ENCODE measurements around the gene CSF1. TPM values are rescaled to one million over a fixed set of nuclear protein-coding genes. Genes with fewer than 3 reads are reported as not detected.

Gene CSF1
- total RNA-seq, 2 experiments from 2014 or later, result 44.8 to 46.6 TPM

- ChIA-PET POLR2A (no interaction called here), CTCF (interaction anchor here (0.5 to 1.9 kb wide), 2 partner anchors 10 to 16 kb away, joined by 4 read pairs; no protein-coding TSS in a partner anchor)
Observed at GRCh38 chr1:109896681-109897080, 14.0 kb upstream of the CSF1 start.

- ChIA-PET POLR2A (interaction anchor here (1.1 kb wide), 1 partner anchor 9 kb away, joined by 3 read pairs; no protein-coding TSS in a partner anchor), CTCF (interaction anchor here (0.5 to 1.9 kb wide), 2 partner anchors 10 to 16 kb away, joined by 4 read pairs; no protein-coding TSS in a partner anchor)
Observed at GRCh38 chr1:109897259-109897955, 13.2 kb upstream of the CSF1 start.

- CTCF ChIA-PET, result no interaction called here
- POLR2A ChIA-PET, result no interaction called here
Observed at GRCh38 chr1:109898842-109899241, 11.8 kb upstream of the CSF1 start.

GRCh38 chr1:109901141-109901523, 9.5 kb upstream of the CSF1 start:
- POLR2A ChIA-PET, result no interaction called here
- CTCF ChIA-PET, result no interaction called here

- CTCF ChIA-PET, result interaction anchor here (1.4 kb wide), 1 partner anchor 10 kb away, joined by 4 read pairs; no protein-coding TSS in a partner anchor
- POLR2A ChIA-PET, result no interaction called here
Observed at GRCh38 chr1:109901524-109902145, 9.0 kb upstream of the CSF1 start.

GRCh38 chr1:109902204-109902985, 8.3 kb upstream of the CSF1 start:
- POLR2A ChIA-PET, result interaction anchor here (0.6 kb wide), 1 partner anchor 17 kb away, joined by 3 read pairs; no protein-coding TSS in a partner anchor
- CTCF ChIA-PET, result interaction anchor here (1.4 kb wide), 1 partner anchor 10 kb away, joined by 4 read pairs; no protein-coding TSS in a partner anchor

- ChIA-PET POLR2A (no interaction called here), CTCF (interaction anchor here (1.0 to 2.3 kb wide), 2 partner anchors 13 to 81 kb away, joined by 3 to 9 read pairs; partner anchors contain the start of gene AHCYL1)
Observed at GRCh38 chr1:109903376-109903930, 7.2 kb upstream of the CSF1 start.

GRCh38 chr1:109904105-109904817, 6.4 kb upstream of the CSF1 start:
- CTCF ChIA-PET, result interaction anchor here (1.0 to 2.3 kb wide), 2 partner anchors 14 to 80 kb away, joined by 3 to 9 read pairs; partner anchors contain the start of gene AHCYL1
- POLR2A ChIA-PET, result no interaction called here

GRCh38 chr1:109905491-109905890, 5.2 kb upstream of the CSF1 start:
- ChIA-PET POLR2A (no interaction called here), CTCF (interaction anchor here (0.9 to 2.3 kb wide), 3 partner anchors 10 to 79 kb away, joined by 3 to 9 read pairs (median 5); partner anchors contain the start of gene AHCYL1)

- POLR2A ChIA-PET, result interaction anchor here (0.5 to 1.2 kb wide), 2 partner anchors 9 to 122 kb away, joined by 3 to 5 read pairs; no protein-coding TSS in a partner anchor
- CTCF ChIA-PET, result interaction anchor here (1.2 to 1.5 kb wide), 4 partner anchors 15 to 131 kb away, joined by 4 to 5 read pairs (median 4); no protein-coding TSS in a partner anchor
Observed at GRCh38 chr1:109906160-109906838, 4.3 kb upstream of the CSF1 start.

GRCh38 chr1:109906839-109907180, 3.8 kb upstream of the CSF1 start:
- CTCF ChIA-PET, result interaction anchor here (1.2 to 1.5 kb wide), 3 partner anchors 17 to 132 kb away, joined by 4 to 5 read pairs (median 4); no protein-coding TSS in a partner anchor
- POLR2A ChIA-PET, result interaction anchor here (0.5 to 1.2 kb wide), 2 partner anchors 9 to 121 kb away, joined by 3 to 5 read pairs; no protein-coding TSS in a partner anchor

- CTCF ChIA-PET, result interaction anchor here (1.2 to 1.5 kb wide), 5 partner anchors 16 to 132 kb away, joined by 3 to 5 read pairs (median 4); no protein-coding TSS in a partner anchor
- POLR2A ChIA-PET, result interaction anchor here (1.2 kb wide), 1 partner anchor 10 kb away, joined by 3 read pairs; no protein-coding TSS in a partner anchor
Observed at GRCh38 chr1:109907190-109907774, 3.4 kb upstream of the CSF1 start.

GRCh38 chr1:109908836-109909235, 1.8 kb upstream of the CSF1 start:
- CTCF ChIA-PET, result no interaction called here
- POLR2A ChIA-PET, result no interaction called here

GRCh38 chr1:109909561-109909960, 1.1 kb upstream of the CSF1 start:
- ChIA-PET POLR2A (no interaction called here), CTCF (interaction anchor here (1.3 kb wide), 1 partner anchor 18 kb away, joined by 4 read pairs; no protein-coding TSS in a partner anchor)

- CTCF ChIA-PET, result interaction anchor here (0.6 to 1.9 kb wide), 5 partner anchors 20 to 134 kb away, joined by 4 to 13 read pairs (median 5); partner anchors contain the start of gene AHCYL1
- POLR2A ChIA-PET, result interaction anchor here (0.7 to 2.1 kb wide), 4 partner anchors 9 to 120 kb away, joined by 3 to 6 read pairs (median 5); no protein-coding TSS in a partner anchor
Observed at GRCh38 chr1:109910963-109911798, 532 bp downstream of the CSF1 start.

GRCh38 chr1:109912214-109912861, 1.7 kb downstream of the CSF1 start:
- CTCF ChIA-PET, result interaction anchor here (0.7 to 1.9 kb wide), 3 partner anchors 15 to 122 kb away, joined by 4 to 13 read pairs (median 4); partner anchors contain the start of gene AHCYL1
- POLR2A ChIA-PET, result interaction anchor here (2.1 kb wide), 1 partner anchor 110 kb away, joined by 6 read pairs; no protein-coding TSS in a partner anchor

All from activated CD8-positive, alpha-beta memory T cell treated with anti-CD3 and anti-CD28 coated beads for 36 hours (primary cell).